EH (cell line): Measurements from ENCODE around the gene CLEC3A.
A peak's percentile ranks its signal among the peaks of the same experiment; 100 is the strongest.
"Not testable (repeated sequence)": the region's sequence is repeated elsewhere in the genome, so short reads cannot be mapped to it uniquely, and the experiment has no call there.

Source experiments
- DNase-seq: peaks from one replicate; pipeline ENCODE4 v3.0.0-alpha.2; 2015; ENCODE audit warnings: low read depth

The CLEC3A gene

GRCh38 chr16:78022347-78023060, at the start of gene CLEC3A:
TSS of gene CLEC3A (plus strand) at chr16:78022548. CDS start at chr16:78022627, 79 bp downstream.
- no peak for DNase-seq

GRCh38 chr16:77974883-77975282, 47.5 kb upstream of the CLEC3A start:
- DNase-seq: no peak

- DNase-seq: no peak
Observed at GRCh38 chr16:77975942-77976341, 46.4 kb upstream of the CLEC3A start.

GRCh38 chr16:77977339-77977738, 45.0 kb upstream of the CLEC3A start:
- DNase-seq: no peak

GRCh38 chr16:77985111-77985510, 37.2 kb upstream of the CLEC3A start:
- no peak for DNase-seq

GRCh38 chr16:77986011-77986740, 36.2 kb upstream of the CLEC3A start:
- no peak for DNase-seq

- no peak for DNase-seq
Observed at GRCh38 chr16:77987810-77988209, 34.5 kb upstream of the CLEC3A start.

- no peak for DNase-seq
Observed at GRCh38 chr16:77989846-77990245, 32.5 kb upstream of the CLEC3A start.

- DNase-seq: no peak
Observed at GRCh38 chr16:77991701-77992100, 30.6 kb upstream of the CLEC3A start.

GRCh38 chr16:77992381-77992780, 30.0 kb upstream of the CLEC3A start:
- not testable (repeated sequence) for DNase-seq

GRCh38 chr16:77993111-77993985, 29.0 kb upstream of the CLEC3A start:
- DNase-seq: peak; percentile 6

- DNase-seq: no peak
Observed at GRCh38 chr16:77995843-77996455, 26.4 kb upstream of the CLEC3A start.

GRCh38 chr16:77998350-77999023, 23.9 kb upstream of the CLEC3A start:
- DNase-seq: no peak

GRCh38 chr16:78001451-78002025, 20.8 kb upstream of the CLEC3A start:
- DNase-seq: no peak

GRCh38 chr16:78002915-78003538, 19.3 kb upstream of the CLEC3A start:
- DNase-seq: peak; percentile 65

GRCh38 chr16:78004517-78004916, 17.8 kb upstream of the CLEC3A start:
- no peak for DNase-seq

GRCh38 chr16:78005881-78006280, 16.5 kb upstream of the CLEC3A start:
- no peak for DNase-seq

GRCh38 chr16:78007121-78007520, 15.2 kb upstream of the CLEC3A start:
- DNase-seq: no peak

- DNase-seq: no peak
Observed at GRCh38 chr16:78024159-78024558, 1.8 kb downstream of the CLEC3A start.

GRCh38 chr16:78025631-78026030, 3.3 kb downstream of the CLEC3A start:
- DNase-seq: no peak

- DNase-seq: no peak
Observed at GRCh38 chr16:78028018-78028417, 5.7 kb downstream of the CLEC3A start.
